Retina (tissue), 1 donor: Measurements from ENCODE around the gene TTC39C.
"Not testable (repeated sequence)": the region's sequence is repeated elsewhere in the genome, so short reads cannot be mapped to it uniquely, and the experiment has no call there.

Experiments
- DNase-seq: peaks from one replicate; pipeline ENCODE4 v3.0.0-alpha.2; 2016

TTC39C gene

DNA sequence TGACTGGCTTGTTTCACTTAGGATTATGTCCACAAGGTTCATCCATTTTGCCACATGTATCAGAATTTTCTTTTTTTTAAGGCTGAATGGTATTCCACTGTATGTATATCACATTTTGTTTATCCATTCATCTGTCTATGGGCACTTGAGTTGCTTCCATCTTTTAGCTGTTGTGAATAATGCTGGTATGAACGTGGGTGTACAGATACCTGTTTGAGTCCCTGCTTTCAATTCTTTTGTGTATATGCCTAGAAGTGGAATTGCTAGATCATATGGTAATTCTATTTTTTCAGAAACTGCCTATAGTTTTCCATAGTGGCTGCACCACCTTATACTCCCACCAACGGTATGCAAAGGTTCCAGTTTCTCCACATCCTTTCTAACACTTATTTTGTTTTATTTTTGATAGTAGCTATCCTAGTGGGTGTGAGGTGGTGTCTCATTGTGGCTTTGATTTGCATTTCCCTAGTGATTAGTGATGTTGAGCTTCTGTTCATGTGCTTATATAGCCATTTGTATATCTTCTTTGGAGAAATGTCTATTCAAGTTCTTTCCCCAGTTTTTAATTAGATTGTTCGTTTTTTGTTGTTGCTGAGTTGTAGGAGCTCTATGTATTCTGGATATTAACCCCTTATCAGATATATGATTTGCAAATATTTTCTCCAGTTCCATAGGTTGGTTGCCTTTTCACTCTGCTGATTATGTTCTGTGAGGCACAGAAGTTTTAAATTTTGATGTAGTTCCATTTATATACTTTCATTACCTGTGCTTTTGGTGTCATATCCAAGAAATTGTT, 40.7 kb downstream of the TTC39C start:
- DNase-seq, result no peak

GRCh38 chr18:24055878-24056277, 41.3 kb downstream of the TTC39C start:
- peak; percentile 15 for DNase-seq

GRCh38 chr18:24056506-24056905, 42.0 kb downstream of the TTC39C start:
- DNase-seq, result no peak

DNA sequence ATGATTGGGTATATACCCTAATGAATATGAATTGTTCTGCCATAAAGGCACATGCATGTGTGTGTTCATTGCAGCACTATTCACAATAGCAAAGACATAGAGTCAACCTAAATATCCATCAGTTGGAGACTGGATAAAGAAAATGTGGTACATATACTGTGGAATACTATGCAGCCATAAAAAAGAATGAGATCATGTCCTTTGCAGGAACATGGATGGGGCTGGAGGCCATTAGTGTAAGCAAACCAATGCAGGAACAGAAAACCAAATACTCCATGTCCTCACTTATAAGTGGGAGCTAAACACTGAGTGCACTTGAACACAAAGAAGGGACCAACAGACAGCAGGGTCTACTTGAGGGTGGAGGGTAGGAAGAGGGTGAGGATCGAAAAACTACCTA, 43.2 kb downstream of the TTC39C start:
- no peak for DNase-seq

DNA sequence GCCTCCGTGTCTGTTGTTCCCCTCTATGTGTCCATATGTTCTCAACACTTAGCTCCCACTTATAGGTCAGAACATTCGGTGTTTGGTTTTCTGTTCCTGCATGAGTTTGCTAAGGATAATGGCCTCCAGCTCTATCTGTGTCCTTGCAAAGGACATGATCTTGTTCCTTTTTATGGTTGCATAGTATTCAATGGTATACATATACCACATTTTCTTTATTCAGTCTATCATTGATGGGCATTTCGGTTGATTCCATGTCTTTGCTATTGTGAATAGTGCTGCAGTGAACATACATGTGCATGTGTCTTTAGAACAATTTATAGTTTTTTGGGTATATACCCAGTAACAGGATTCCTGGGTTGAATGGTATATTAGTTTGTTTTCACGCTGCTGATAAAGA, 44.8 kb downstream of the TTC39C start:
- not testable (repeated sequence) for DNase-seq

DNA sequence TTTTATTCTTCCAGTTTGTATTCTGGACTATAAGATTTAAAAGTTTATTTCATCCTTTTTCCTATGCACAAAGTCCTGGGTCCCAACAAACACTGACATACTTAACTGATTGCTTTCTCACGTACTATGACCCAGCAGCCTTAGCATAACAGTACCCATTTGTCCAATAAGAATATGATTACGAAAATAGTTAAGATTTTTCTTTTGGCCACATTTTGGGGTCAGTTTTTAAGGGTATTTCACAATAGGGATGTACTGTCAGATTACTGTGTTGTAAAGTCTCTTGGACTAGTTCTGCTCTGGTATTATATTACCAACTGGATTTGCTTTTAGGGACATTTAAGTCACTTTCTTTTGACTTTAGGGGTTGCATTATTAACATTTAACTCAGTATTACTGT, 46.1 kb downstream of the TTC39C start:
- DNase-seq, result no peak

GRCh38 chr18:24063121-24063731, 48.7 kb downstream of the TTC39C start:
- no peak for DNase-seq

DNA sequence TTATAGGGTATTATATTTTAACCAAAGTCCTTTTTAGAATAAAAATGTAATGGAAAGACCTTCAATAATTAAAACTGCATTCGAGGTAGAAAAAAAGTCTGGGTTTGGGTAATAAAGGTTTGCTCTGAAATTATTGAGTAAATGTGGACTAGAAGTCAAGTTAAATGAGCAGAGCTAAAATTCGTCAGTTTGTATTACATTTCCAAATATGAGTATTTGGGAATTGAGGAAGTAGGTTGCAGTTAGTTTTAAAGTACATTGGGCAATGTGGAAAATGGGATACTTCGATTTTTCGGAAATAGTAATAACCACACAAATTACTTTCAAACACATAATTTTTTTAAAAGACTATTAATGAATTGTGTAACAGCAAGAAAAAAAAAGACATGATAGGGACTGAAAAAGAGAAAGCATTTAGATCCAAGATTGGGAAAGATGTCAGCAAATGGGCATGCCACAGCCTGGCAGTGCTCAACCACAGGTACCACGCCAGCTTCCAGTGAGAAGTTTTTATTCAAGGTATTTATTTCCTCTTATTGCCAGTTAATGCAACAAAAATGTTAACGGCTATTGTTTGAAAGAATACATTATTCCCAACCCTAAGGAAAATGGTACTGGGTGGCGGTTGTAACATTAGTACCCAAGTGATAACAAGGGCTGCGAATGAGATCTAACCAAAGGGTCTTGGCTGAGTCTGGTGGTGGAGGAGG, 50.0 kb downstream of the TTC39C start:
- no peak for DNase-seq

DNA sequence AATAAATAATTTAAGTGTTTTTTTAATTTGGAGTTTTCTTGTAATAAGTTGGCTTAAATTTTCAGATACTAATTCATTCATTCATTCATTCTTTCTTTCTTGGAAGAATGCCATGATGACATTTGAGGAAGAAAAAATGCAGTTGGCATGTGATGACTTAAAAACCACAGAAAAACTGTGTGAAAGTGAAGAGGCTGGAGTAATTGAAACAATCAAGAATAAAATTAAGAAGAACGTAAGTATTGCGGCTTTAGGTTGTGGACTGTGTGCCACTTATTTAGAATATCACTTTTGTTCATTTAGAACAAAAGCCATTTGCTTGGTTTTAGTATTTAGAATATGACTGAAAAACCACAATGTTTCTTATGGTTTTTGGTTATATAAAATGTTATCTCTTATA, 51.4 kb downstream of the TTC39C start:
- DNase-seq, result no peak

DNA sequence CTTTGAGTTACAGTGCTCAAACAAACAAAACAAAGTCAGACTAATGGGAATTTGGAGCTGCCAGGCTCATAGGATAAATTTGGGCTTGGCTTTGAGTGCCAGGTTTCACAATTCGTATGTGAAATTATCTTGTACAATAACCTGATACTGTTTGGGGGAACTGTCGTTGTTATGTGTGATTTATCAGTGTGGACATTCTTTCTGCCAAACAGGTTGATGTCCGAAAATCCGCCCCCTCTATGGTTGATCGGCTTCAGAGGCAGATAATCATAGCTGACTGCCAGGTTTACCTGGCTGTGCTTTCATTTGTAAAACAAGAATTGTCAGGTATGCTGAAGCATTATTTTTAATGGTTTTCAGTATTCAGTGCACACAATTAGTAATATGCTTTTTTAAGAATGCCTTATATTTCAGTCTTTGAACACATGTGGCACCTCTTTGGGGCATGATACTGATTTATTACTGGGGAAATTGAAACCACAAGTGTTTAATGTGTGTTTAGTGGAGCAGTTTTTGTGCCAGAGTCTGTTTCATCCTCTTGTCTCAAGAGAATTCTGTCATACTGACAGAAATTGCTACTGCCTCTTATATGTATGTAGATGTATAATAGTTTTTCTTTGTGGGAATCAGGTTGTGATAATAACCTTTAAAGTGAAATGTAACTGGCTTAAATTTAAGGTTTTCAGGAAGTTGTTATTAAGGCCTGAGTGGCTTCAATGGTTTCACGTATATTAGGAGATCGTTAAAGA, 54.6 kb downstream of the TTC39C start:
- DNase-seq, result no peak

DNA sequence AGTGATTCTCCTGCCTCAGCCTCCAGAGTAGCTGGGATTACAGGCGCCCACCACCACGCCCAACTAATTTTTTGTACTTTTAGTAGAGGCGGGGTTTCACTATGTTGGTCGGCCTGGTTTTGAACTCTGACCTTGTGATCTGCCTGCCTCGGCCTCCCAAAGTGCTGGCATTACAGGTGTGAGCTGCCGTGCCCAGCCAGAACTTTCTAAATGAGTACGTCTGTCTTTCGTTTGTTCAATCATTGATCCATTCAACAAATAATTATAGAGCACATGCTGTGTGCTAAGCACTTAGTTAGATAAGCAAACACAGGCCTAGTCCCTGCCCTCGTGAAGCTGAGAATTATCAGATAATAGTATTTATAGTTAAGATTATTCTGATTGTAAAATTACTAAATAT, 56.5 kb downstream of the TTC39C start:
- DNase-seq, result no peak

DNA sequence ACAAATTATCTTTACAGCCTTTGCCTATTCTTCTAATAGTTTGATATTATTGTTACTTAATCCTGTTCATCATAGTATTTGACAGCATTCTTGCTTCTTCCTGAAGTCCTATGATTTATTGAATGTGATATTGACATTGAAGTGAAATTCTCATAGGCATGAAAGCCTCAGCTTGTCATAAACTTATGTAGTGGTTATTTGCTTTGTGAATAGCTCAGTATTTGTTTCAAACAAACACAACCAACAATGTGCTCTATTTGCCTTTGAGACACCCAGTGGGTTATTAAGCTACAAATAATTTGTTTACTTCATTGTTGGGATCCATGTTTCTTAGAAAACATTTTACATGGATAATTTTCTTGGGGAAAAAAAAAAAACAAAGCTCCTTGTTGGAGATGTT, 57.2 kb downstream of the TTC39C start:
- DNase-seq, result no peak

GRCh38 chr18:24072743-24073142, 58.2 kb downstream of the TTC39C start:
- DNase-seq, result no peak

GRCh38 chr18:24073791-24074190, 59.2 kb downstream of the TTC39C start:
- no peak for DNase-seq

GRCh38 chr18:24074757-24075156, 60.2 kb downstream of the TTC39C start:
- DNase-seq, result not testable (repeated sequence)

DNA sequence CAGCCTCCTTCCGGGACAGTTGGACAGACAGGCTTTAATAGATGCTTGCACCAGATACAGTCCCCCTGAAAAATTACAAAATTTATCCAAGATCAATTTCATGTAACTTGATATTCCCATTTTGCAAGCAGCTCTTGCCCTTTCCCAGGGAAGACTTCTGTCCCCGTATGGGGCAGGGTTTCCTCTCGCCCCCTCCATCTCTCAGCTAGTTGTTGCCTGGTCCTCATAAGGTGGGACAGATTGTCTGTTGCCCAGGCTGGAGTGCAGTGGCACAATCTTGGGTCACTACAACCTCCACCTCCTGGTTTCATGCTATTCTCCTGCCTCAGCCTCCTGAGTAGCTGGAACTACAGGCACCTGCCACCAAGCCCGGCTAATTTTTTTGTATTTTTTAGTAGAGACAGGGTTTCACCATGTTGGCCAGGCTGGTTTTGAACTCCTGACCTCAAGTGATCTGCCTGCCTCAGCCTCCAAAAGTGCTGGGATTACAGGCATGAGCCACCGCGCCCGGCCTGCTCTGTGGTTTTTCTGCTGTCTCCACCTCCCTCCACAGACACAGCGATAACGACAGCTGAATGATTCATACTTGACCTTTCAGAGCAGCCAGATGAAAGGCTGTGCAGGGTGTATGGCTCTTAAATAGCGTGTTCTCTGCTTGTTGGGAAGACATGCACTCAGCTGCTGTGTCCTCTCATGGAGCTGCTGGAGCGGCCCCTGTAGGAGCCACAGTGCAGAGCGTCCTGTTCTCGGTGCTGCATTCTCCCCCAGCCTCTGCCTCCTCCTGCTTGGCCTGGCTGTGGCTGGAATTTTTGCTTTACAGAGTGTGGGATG, 61.4 kb downstream of the TTC39C start:
- DNase-seq, result no peak

DNA sequence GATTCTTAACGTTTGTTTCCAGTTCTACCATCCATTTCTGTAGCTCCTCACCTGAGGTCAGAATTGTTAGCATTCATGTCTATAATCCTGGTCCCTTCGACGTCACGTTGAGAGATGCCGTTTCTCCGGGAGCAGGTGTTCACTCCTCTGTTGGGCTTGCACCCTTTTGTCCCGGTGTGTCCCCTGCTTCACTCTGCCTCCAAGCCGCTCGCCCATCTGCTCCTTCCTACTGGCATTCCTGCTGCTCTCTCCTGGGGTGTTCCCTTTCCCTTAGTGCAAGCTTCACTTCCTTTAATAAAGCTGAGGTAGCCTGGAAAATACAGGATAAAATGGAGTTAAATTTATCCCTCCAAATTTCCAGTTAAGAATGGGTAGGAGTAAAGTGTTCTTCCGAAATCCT, 62.4 kb downstream of the TTC39C start:
- DNase-seq, result no peak

- DNase-seq, result no peak
Observed at GRCh38 chr18:24078391-24078790, 63.8 kb downstream of the TTC39C start.

GRCh38 chr18:24080861-24081260, 66.3 kb downstream of the TTC39C start:
- no peak for DNase-seq

DNA sequence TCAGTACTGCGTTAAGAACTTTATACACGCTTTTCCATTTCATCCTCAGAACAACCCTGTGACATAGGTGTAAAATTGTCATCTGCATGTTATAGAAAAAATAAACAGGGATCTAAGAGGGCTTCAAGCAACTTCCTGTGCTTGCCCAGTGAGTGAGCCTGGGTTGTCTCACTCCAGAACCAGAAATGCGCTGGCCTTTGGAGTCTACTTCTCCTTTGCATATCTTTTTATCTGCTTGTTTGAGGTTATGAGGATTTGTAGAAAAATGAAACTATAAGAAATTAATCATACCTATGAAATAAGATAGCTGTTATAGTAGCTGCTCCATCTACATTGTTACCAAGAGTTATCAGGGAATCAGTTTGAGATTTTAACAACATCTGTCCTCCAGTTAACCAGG, 69.0 kb downstream of the TTC39C start:
- no peak for DNase-seq

- DNase-seq, result no peak
Observed at GRCh38 chr18:24086082-24086481, 71.5 kb downstream of the TTC39C start.

- DNase-seq, result no peak
Observed at GRCh38 chr18:24089076-24089475, 74.5 kb downstream of the TTC39C start.
